GM19035 (cell line): Measurements from ENCODE around the gene OR51A4.
"Not testable (repeated sequence)": the region's sequence is repeated elsewhere in the genome, so short reads cannot be mapped to it uniquely, and the experiment has no call there.

Experiments used
- ATAC-seq: cut with Tn5 transposase; IDR thresholded peaks from one replicate; pipeline ENCODE4 v1.9.1; 2021; ENCODE audit not compliant: unreplicated experiment

Gene OR51A4, protein sequence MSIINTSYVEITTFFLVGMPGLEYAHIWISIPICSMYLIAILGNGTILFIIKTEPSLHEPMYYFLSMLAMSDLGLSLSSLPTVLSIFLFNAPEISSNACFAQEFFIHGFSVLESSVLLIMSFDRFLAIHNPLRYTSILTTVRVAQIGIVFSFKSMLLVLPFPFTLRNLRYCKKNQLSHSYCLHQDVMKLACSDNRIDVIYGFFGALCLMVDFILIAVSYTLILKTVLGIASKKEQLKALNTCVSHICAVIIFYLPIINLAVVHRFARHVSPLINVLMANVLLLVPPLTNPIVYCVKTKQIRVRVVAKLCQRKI

DNA sequence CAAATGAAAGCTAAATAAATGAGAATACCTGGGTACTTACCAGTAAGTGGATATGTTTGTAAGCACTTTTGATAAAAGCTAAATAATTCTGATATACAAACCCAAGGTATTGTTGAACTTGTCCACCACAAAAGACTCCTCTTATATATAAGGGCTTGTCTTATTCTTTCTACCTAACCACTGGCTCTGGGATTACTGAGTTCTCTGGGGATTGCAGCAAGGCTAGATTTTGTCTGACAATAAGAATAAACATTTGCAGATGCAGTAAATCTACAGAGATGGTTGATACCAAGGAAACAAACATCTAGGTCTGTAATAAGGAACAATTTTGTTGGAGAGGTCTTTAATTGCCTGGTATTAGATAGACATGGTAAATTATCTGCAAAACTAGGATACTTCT, at the start of gene OR51A4:
Gene OR51A4, minus strand, starts transcription at position 101 of the 400 bp plus-strand sequence. CDS start 505 bp downstream, outside the sequence.
- no peak for ATAC-seq

DNA sequence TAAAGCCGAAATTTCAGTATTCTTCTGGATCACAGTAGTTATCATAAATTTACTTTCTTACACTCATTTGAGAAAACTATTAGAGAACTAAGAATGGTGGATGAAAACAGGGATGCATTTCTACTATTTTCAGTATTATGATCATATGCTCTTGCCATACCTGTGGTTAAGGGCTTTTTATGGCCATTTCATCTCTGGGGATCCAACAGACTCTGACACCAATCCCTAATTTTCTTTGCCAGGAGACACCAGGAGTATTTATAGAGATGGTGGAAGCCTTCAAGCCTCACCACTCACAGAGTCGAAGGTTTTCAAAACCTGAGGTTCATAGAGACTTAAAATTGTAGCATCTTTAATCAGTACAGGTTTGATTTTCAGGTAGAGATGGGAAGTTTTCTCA, 47.1 kb upstream of the OR51A4 start, which contains the start of gene OR51L1:
Gene OR51L1, plus strand, starts transcription at position 301 of the 400 bp plus-strand sequence. CDS start 4,132 bp downstream, outside the sequence.
- no peak for ATAC-seq

DNA sequence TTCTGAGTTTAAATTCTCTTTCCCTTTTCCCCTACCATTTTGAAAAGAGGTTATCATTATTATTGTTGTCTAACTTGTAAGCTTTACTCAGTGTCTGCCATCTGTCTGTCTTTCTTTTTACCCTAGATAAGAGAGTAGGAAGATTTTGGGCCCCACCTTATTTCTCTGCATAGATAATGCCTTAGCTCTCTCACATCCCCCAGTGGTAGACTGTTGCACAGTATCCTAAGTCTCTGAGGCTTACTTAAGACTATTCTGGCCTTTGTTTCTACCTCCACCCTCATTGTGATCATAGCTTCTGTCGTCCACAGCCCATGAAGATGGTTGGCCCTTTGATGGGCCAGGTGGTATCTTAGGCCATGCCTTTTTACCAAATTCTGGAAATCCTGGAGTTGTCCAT, 43.7 kb upstream of the OR51A4 start:
- ATAC-seq: no peak

DNA sequence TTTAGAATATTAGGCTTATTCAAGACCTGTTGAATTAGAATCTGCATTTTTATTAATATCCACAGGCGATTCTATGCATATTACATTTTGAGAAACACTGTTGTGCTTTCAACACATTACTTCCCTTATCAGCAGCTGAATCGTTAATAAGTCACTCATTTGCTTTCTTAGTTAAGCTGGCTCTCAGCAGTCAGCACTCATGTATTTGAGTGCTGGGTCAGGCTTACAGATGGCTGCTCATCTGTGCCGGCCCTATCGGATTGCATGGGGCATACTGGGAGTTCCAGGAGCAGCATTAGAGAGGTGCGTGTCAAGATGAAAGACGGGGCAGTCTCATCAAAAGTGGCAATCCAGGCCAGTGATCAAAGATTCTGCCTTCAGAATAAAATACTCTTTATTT, 36.4 kb upstream of the OR51A4 start:
- no peak for ATAC-seq

DNA sequence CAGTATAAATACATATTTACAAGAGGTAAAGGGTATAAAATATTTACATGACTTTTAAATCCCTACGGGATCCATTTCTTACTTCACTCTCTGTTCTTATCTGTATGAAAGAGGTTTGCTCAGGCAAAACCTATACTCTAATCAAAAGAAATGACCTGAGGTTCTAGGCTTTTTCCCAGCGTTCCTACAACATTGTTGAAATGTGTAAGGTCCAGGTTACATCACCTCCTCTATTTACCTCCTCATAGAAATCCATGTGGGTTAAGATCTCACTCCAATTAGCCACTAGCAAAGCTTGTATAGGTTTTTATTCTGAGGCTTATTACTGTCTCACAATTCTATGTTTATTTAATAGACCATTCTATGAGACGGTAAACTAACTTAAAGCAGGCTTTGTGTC, 35.3 kb upstream of the OR51A4 start:
- no peak for ATAC-seq

DNA sequence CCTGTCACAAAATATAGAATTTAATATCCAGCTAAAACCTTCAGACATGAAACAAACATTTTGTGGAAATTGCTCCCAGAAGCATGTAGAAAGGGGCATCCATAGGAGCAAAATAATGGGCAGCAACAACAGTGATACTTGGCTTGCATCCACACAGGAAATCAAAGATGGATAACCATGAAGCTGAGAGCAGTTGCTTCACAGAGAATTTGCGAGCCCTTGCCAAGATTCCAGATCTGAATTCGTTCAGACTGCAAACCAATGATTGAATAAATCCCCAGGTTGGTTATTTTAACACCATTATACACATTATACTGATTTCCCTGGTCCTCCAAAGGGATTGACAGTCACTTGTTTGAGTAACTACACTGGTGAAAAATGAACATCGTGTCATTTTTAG, 31.6 kb upstream of the OR51A4 start:
- no peak for ATAC-seq

DNA sequence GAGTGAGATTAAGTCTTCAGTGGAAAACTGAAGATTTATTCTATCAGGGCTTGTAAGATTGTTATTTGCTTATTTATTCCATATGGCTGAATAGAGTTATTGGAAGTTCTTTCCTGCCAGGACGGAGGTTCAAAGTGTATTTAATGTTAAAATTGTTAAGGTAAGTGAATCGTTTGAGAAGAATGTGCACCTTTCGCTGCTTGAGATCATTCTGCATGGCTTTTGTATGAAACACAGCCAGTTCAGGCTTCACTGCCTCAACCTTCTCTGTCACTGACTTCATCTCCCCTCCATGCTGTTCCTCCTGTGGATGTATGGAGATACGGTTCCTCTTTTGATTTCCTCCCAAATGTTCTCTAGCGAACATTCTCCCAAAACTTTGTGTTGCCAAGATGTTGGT, 28.0 kb upstream of the OR51A4 start:
- no peak for ATAC-seq

DNA sequence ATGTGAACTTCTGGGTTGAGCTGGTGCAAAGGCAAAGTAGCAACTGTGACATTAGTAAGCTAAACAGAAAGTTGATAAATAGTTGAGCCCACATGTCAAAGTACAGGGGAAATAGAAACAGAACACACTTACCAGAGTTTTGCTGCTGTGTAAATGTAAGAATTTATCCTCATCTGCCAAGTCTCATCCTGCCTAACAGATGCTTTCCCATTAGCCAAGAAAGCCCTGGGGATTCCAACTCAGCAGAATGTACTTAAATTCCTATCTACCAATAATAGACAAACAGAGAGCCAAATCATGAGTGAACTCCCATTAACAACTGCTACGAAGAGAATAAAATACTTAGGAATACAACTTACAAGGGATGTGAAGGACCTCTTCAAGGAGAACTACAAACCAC, 15.4 kb upstream of the OR51A4 start:
- no peak for ATAC-seq

DNA sequence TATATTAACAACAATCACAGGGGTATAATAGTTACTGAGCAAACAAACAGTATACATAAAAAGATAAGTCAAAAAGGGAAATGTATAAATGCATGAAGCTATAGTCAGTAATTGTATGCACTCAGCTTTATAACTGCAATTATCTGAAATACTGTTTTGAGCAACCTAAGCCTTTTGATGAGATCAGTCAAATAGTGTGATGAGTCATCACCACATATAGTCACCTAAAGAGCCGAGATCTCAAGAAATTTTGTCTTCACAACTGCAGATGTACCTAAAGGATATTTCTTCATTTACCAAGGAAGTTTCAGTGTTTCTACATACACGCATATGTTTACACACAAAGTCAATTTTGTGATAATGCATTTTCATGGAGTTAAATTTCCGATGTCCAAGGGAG, 13.5 kb upstream of the OR51A4 start:
- ATAC-seq: no peak

DNA sequence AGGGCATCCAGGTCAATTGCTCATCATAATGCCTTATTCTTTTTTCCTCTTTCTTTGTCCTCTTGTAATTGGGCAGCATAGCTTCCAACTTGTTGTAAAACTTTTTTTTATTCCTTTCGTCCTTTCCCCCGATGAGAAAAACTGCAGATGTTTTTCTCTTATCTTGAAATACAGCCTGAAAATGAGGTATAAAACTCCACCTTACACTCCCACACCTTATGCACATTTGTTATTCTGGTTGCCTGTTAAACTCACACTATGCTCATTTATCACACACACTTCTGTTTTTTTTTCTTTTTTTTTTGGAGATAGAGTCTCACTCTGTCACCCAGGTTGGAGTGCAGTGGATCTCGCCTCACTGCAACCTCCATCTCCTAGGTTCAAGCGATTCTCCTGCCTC, 10.0 kb upstream of the OR51A4 start:
- ATAC-seq: no peak

DNA sequence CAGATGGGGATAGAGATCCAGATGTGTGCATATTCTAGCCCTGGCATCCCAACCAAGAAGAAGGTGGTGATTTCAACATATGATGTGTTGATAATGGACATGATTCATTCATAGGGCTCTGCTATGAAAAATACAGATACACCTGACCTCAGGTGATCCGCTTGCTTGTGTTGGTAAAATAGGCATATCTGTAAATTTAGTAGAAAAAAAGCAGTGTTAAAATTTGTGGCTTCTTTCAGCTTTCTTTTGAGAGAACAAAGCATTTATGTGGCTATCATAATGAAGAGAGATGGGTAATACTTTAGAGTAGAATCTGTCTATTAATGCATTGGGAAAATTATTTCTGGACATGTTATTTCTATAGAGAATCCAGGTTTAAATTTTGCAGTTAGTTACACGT, 8.2 kb upstream of the OR51A4 start, which contains the start of gene OR51A2:
Gene OR51A2, minus strand, starts transcription at position 101 of the 400 bp plus-strand sequence. Its CDS starts 0 bp downstream, at position 101.
- not testable (repeated sequence) for ATAC-seq

DNA sequence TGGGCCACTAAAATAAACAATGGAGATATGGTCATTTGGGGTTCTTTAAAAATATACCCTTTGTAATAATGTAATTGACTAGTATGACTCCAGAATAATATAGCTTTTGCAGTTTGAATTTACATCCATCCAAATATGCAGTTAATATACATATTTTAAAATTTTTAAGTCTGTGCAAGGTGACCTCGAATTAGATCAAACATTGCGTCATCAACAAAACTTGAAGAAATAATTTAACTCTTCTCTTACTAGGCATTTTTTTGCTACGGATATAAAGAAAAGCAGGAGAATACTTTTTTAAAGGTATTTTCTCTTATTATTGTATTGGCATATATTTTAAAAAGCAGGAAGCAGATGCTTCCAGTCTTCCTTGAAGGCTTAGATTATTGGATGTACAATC, 10.7 kb downstream of the OR51A4 start:
- ATAC-seq: no peak

DNA sequence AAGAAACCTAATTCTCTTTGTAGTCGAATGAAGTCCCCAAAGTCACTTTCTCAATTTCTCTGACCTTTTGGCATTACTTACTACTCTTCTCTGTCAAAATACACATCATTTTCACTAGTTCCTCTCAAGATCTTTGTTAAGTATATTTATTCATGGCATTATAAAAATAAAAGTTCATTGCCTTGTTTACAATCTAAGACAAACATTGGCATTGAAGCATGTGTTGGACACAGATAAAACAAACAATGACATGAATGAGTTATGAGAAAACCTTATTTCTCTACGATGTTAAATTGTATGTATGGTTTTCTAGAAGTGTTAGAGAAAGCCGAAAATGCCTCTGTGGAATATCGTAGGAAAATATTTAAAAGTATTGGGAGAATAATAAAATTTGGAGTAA, 14.7 kb downstream of the OR51A4 start:
- no peak for ATAC-seq

DNA sequence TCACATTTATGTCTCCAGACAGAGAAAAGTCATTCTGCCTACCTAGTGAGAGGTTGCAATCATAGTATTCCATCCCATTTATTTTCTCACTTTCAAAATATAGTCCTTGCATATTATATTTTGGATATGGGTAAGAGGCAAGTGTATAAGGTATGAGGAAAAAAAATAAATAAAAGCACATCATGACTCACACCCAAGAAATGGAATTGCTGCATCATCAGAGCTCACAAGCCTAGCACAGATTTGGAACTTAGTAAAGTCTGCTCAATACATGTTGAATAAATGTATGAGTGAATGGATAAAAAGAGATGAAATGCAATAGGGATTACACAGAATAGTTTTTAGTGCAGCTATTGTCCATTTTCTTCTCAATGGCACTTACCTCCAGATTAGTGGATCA, 20.8 kb downstream of the OR51A4 start:
- ATAC-seq: no peak

DNA sequence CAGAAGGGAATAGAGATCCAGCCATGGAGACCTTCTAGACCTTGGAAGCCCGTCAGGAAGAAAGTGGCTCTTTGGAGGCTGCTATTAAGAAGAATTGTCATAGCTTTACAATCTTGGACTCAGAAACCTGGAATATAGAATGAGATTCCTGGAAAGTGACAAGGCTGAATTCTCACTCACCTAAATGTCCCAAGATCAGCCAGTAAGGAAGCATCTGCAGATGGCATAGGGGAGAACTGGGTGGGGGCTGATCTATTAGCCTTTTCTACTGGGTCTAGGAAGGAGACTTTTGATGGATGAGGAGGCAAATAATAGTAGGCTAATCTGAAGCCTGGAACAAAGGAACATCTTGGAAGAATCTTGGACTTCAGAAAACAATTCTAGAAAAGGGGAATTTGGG, 23.2 kb downstream of the OR51A4 start, which contains the start of gene OR51G1:
Gene OR51G1, minus strand, starts transcription at position 101 of the 400 bp plus-strand sequence. Its CDS starts 0 bp downstream, at position 101.
- no peak for ATAC-seq

DNA sequence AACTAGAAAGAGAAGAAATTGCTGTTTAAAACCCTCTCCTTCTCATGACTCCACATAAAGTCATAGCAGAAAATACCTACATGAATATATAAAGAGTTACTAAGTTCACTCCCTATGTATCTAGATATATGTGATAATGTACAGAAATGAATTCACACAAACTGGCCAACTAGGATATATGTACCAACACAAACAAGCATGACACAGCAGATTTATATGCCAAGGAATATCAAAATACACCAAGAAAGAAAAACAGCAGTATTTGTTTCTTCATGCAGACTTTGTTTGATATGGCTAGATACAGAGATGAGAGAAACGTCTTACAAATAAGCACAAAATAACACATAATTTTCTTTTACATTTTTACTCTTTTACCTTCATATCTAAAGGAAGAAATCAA, 25.1 kb downstream of the OR51A4 start:
- no peak for ATAC-seq

DNA sequence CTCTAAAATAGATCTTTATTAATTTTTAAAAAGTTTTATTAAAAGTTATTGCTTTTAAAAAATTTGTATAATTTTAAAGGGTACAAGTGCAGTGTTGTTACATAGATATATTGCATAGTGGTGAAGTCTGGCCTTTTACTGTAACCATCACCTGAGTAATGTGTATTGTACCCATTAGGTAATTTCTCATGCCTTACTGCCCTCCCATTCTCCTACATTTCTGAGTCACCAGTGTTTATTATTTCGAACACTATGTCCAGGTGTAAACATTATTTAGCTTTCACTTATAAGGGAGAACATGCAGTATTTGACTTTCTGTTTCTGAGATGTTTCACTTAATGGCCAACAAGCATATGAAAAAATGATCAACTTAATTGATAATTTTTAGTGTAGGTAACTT, 25.6 kb downstream of the OR51A4 start:
- no peak for ATAC-seq

DNA sequence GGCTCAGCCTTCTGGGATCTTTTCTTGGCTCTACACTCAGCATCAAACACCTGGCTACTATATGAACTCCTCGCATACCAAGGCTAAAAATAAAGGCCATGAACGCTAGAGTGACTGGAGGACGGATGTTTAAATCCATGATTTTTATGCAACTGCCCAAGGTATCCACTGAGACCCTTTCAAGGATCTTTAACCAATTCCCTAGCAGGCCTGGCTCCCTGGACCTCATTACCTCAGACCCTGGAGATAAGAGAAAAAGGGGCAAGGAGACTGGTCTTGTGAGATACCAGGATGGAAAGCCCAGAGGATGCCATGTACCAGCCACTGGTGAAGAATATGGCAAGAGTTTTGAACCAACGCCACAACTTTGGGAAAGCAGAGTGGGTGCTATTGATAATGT, 28.2 kb downstream of the OR51A4 start, which contains the start of gene OR51G2:
Gene OR51G2, minus strand, starts transcription at position 101 of the 400 bp plus-strand sequence. CDS start 3,687 bp downstream, outside the sequence.
- no peak for ATAC-seq

DNA sequence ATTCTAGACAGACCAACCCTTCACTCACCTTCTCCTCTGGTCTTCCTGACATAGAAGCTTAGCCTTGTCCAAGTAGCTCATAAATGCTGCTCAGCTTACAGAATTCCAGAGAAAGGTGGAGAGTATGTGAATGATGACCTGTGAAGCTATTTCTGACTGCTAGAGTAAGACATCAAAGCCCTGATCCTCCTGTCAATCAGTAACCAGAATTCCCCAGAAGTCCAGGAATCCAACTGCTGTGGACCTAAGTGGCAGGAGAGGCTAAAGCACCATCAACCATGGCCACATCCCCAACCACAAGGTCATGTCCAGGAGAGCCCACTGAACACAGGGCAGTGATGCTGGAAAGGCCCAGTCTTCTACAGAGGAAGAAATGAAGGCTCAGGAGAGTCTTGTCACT, 30.8 kb downstream of the OR51A4 start:
- ATAC-seq: no peak

DNA sequence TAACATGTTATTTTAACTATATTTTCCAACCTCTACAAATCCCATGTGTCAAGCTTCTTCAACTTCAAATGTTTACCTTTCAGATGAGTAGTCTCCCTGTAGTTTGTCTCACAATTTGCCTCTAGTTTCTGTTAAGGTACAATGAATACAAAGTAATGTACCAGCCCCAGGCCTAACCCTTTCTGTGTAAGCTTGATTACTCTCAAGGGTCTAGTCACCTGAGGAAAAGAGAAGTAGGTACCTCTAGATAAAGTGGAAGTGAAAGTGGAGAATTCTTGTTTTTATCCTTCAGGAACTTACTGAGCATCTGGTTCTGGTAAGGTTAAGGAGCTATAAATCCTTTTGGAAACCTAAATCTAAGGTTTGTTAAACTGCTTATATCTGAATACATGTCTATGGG, 43.9 kb downstream of the OR51A4 start, which contains the start of gene OR51A7:
Gene OR51A7, plus strand, starts transcription at position 300 of the 400 bp plus-strand sequence. CDS start 3,587 bp downstream, outside the sequence.
- ATAC-seq: no peak
